HCT116 (cell line): ENCODE data around the gene TLR5. TPM values are rescaled to one million over a fixed set of nuclear protein-coding genes. Genes with fewer than 3 reads are reported as not detected.

Experiments used
- ATAC-seq: fragments of 200-7000 bp; cut with Tn5 transposase; 2 replicates; pipeline ENCODE4 v1.9.1; 2020; ENCODE audit warnings: mild to moderate bottlenecking, moderate library complexity
- BruUV-seq: library from RNA; stranded (reverse); fragments of 400-500 nt; replicated peaks from 2 replicates; lab custom pipeline; 2021; lab: Mats Ljungman, UMichigan
- CTCF ChIA-PET: fragments of 300-600 bp; sonication (Branson Sonifier 250); formaldehyde crosslinking; loops from one replicate; lab custom pipeline; 2021; ENCODE audit warnings: antibody characterized with exemption; lab: Charles Lee
- POLR2A ChIA-PET: fragments of 300-600, 350-600 bp; sonication (Branson Sonifier 250); formaldehyde crosslinking; loops from one replicate; lab custom pipeline; 2021; ENCODE audit warnings: antibody characterized with exemption; lab: Charles Lee
- RAD21 ChIA-PET, 2 experiments: fragments of 300-600 bp; sonication (Branson Sonifier 250); formaldehyde crosslinking; loops; one replicate each; lab custom pipeline; 2023; ENCODE audit warnings: low total read pairs in 2 of 2; ENCODE audit not compliant: uncharacterized antibody in 2 of 2, unreplicated experiment in 2 of 2, low non-redundant PET in 1 of 2; lab: Charles Lee
- DNase-seq: peaks from one replicate; pipeline ENCODE4 v3.0.0-alpha.2; 2010; ENCODE audit warnings: low read depth, low spot score
- H2AFZ ChIP-seq: fragments of 200-600 bp; shearing (Covaris generic), sonication (generic); 2 replicates; pipeline ENCODE4 v1.6.1; 2017; ENCODE audit warnings: low read depth, mixed run types, mixed read lengths, antibody characterized with exemption, low read length; ENCODE audit not compliant: poor library complexity, severe bottlenecking
- H3K27ac ChIP-seq: 2 replicates; pipeline ENCODE4 v1.5.1; 2012; ENCODE audit warnings: low read depth, low read length
- H3K27me3 ChIP-seq: fragments of 200-600 bp; sonication (generic); 2 replicates; pipeline ENCODE4 v1.6.1; 2016; ENCODE audit warnings: mixed run types, low read length, mixed read lengths; ENCODE audit not compliant: insufficient read depth
- H3K36me3 ChIP-seq, 2 experiments: fragments of 200-500 bp in 1 of 2; fragments of 200-600 bp in 1 of 2; sonication (Bioruptor generic) in 1 of 2; sonication (generic) in 1 of 2; 2 replicates each; pipeline versions ENCODE4 v1.5.1 to v1.6.1; 2014 to 2016; ENCODE audit warnings: low read length in 2 of 2, inconsistent platforms in 1 of 2, mixed read lengths in 1 of 2, mixed run types in 1 of 2; ENCODE audit not compliant: insufficient read depth in 2 of 2, control insufficient read depth in 1 of 2
- H3K4me1 ChIP-seq, 2 experiments: fragments of 200-600 bp in 1 of 2; sonication (generic) in 1 of 2; 2 replicates each; pipeline versions ENCODE4 v1.5.1 to v1.6.1; 2012 to 2017; ENCODE audit warnings: low read length in 2 of 2, inconsistent platforms in 1 of 2, mild to moderate bottlenecking in 1 of 2, mixed read lengths in 1 of 2, mixed run types in 1 of 2, moderate library complexity in 1 of 2; ENCODE audit not compliant: insufficient read depth in 2 of 2, control insufficient read depth in 1 of 2
- H3K4me2 ChIP-seq: fragments of 200-600 bp; sonication (generic); 2 replicates; pipeline ENCODE4 v1.6.1; 2017; ENCODE audit warnings: mixed run types, low read length, mixed read lengths
- H3K4me3 ChIP-seq, 2 experiments: fragments of 200-600 bp in 1 of 2; sonication (generic) in 1 of 2; replicated peaks in 1 of 2; 2 replicates each; pipeline ENCODE4 v1.5.1; 2011 to 2016; ENCODE audit warnings: low read length in 2 of 2, control low read depth in 1 of 2, low read depth in 1 of 2, mild to moderate bottlenecking in 1 of 2, mixed read lengths in 1 of 2, mixed run types in 1 of 2
- H3K79me2 ChIP-seq: fragments of 200-600 bp; sonication (generic); 2 replicates; pipeline ENCODE4 v1.6.1; 2017; ENCODE audit warnings: mild to moderate bottlenecking, mixed run types, low read length, moderate library complexity, mixed read lengths; ENCODE audit not compliant: insufficient read depth
- H3K9ac ChIP-seq: fragments of 200-600 bp; sonication (generic); 2 replicates; pipeline ENCODE4 v1.6.1; 2016; ENCODE audit warnings: low read length, mixed read lengths
- H3K9me2 ChIP-seq: fragments of 200-600 bp; sonication (generic), shearing (Covaris generic); 2 replicates; pipeline ENCODE4 v1.6.1; 2017; ENCODE audit warnings: mixed run types, mild to moderate bottlenecking, moderate library complexity; ENCODE audit not compliant: insufficient read depth
- H3K9me3 ChIP-seq, 2 experiments: fragments of 200-500 bp in 1 of 2; fragments of 200-600 bp in 1 of 2; sonication (Bioruptor generic) in 1 of 2; sonication (generic) in 1 of 2; 2 replicates each; pipeline ENCODE4 v1.6.1; 2014 to 2017; ENCODE audit warnings: low read length in 2 of 2, mixed read lengths in 2 of 2, inconsistent platforms in 1 of 2, low read depth in 1 of 2, mild to moderate bottlenecking in 1 of 2, mixed run types in 1 of 2, moderate library complexity in 1 of 2; ENCODE audit not compliant: control insufficient read depth in 1 of 2, insufficient read depth in 1 of 2
- H4K20me1 ChIP-seq: fragments of 200-600 bp; sonication (generic), shearing (Covaris generic); 2 replicates; pipeline ENCODE4 v1.6.1; 2017; ENCODE audit warnings: mixed run types, mild to moderate bottlenecking, moderate library complexity; ENCODE audit not compliant: insufficient read depth
- CBX3 ChIP-seq: IDR thresholded peaks from 2 replicates; pipeline ENCODE4 v1.6.1; 2012; ENCODE audit warnings: low read depth
- CEBPB ChIP-seq: IDR thresholded peaks from 2 replicates; pipeline ENCODE4 v1.6.1; 2012; ENCODE audit warnings: low read depth
- EGR1 ChIP-seq: IDR thresholded peaks from 2 replicates; pipeline ENCODE4 v1.6.1; 2012; ENCODE audit warnings: low read depth
- ELF1 ChIP-seq: IDR thresholded peaks from 2 replicates; pipeline ENCODE4 v1.6.1; 2012; ENCODE audit warnings: low read depth, borderline replicate concordance
- EZH2 ChIP-seq: fragments of 200-600 bp; sonication (generic); IDR thresholded peaks from 2 replicates; pipeline ENCODE4 v1.6.1; 2017; ENCODE audit warnings: antibody characterized with exemption, mixed run types
- JUND ChIP-seq: IDR thresholded peaks from 2 replicates; pipeline ENCODE4 v1.6.1; 2012
- RAD21 ChIP-seq: IDR thresholded peaks from 2 replicates; pipeline ENCODE4 v1.6.1; 2012; ENCODE audit warnings: low read depth, mild to moderate bottlenecking
- SP1 ChIP-seq: IDR thresholded peaks from 2 replicates; pipeline ENCODE4 v1.6.1; 2012; ENCODE audit warnings: low read depth
- SRF ChIP-seq: IDR thresholded peaks from 2 replicates; pipeline ENCODE4 v1.6.1; 2012; ENCODE audit warnings: low read depth
- YY1 ChIP-seq: IDR thresholded peaks from 2 replicates; pipeline ENCODE4 v1.6.1; 2011; ENCODE audit warnings: low read length, low read depth, moderate library complexity, mild to moderate bottlenecking; ENCODE audit not compliant: insufficient replicate concordance; ENCODE audit errors: extremely low read depth
- ZFX ChIP-seq: fragments of 450-650 bp; IDR thresholded peaks from 2 replicates; pipeline ENCODE4 v1.6.1; 2017
- ZNF274 ChIP-seq: fragments of 200-500 bp; sonication (Bioruptor generic); IDR thresholded peaks from 2 replicates; pipeline ENCODE4 v1.6.1; 2014; ENCODE audit warnings: mild to moderate bottlenecking, low read depth, low read length, inconsistent platforms
- intact Hi-C: fragments of 100-400 bp; cut with micrococcal nuclease; formaldehyde crosslinking; loops from 2 replicates; pipeline ENCODE4 v1.10.0; 2022
- total RNA-seq: library from RNA; stranded (reverse); gene quantifications from one replicate; pipeline ENCODE4 v1.2.1, GENCODE V29; 2021; ENCODE audit not compliant: unreplicated experiment
- TF ChIP-seq, protein P1 (sequence below), 3 experiments: fragments of 200-600 bp in 1 of 3; sonication (generic) in 1 of 3; IDR thresholded peaks in 2 of 3; conservative IDR thresholded peaks in 1 of 3; 2 replicates each; pipeline ENCODE4 v1.5.1; 2012 to 2017; ENCODE audit warnings: low read depth in 2 of 3, low read length in 2 of 3, antibody characterized with exemption in 1 of 3, borderline replicate concordance in 1 of 3, control low read depth in 1 of 3, mild to moderate bottlenecking in 1 of 3, mixed read lengths in 1 of 3, mixed run types in 1 of 3, moderate library complexity in 1 of 3; ENCODE audit not compliant: insufficient read depth in 1 of 3

TLR5 gene
- total RNA-seq, 1 experiment from 2014 or later = 1.2 TPM

DNA sequence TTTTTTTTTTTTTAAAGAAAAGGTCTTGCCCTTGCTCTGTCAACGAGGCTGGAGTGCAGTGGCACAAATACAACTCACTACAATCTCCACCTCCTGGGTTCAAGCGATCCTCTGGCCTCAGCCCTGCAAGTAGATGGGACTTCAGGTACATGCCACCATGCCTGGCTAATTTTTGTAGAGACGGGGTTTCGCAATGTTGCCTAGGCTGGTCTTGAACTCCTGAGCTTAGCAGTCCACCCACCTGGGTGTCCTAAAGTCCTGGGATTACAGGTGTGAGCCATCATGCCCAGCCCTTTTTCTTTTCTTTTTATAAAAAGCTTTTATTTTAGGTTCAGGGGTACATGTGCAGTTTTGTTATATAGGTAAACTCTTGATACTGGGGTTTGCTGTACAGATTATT lies 47.2 kb downstream of the TLR5 start:
- TF ChIP-seq SRF (no peak), ELF1 (no peak), EZH2 (no peak), ZNF274 (no peak), ZFX (no peak), YY1 (no peak), CEBPB (no peak), SP1 (no peak), CBX3 (no peak), JUND (no peak), RAD21 (no peak), EGR1 (no peak)
- TF ChIP-seq, protein P1, sequence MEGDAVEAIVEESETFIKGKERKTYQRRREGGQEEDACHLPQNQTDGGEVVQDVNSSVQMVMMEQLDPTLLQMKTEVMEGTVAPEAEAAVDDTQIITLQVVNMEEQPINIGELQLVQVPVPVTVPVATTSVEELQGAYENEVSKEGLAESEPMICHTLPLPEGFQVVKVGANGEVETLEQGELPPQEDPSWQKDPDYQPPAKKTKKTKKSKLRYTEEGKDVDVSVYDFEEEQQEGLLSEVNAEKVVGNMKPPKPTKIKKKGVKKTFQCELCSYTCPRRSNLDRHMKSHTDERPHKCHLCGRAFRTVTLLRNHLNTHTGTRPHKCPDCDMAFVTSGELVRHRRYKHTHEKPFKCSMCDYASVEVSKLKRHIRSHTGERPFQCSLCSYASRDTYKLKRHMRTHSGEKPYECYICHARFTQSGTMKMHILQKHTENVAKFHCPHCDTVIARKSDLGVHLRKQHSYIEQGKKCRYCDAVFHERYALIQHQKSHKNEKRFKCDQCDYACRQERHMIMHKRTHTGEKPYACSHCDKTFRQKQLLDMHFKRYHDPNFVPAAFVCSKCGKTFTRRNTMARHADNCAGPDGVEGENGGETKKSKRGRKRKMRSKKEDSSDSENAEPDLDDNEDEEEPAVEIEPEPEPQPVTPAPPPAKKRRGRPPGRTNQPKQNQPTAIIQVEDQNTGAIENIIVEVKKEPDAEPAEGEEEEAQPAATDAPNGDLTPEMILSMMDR (IDR thresholded peaks at IDR 0.05 in 2 of 3, conservative IDR thresholded peaks at IDR 0.05 in 1 of 3; ENCODE audit: borderline replicate concordance in 1 of 3, insufficient read depth in 1 of 3, low read depth in 2 of 3, low read length in 2 of 3) = no peak
- TF ChIP-seq, all 23 proteins: peak for 0
- Histone ChIP-seq H3K4me1 (no peaks in the 10 kb centered on the region), H4K20me1 (no peaks in the 10 kb centered on the region), H3K9me2 (no peaks in the 10 kb centered on the region), H3K9ac (no peak overlapping the region), H2AFZ (no peak overlapping the region), H3K36me3 (no peaks in the 10 kb centered on the region), H3K27me3 (no peaks in the 10 kb centered on the region), H3K9me3 (no peaks in the 10 kb centered on the region), H3K27ac (no peak overlapping the region), H3K4me3 (no peak overlapping the region), H3K79me2 (no peaks in the 10 kb centered on the region), H3K4me2 (no peak overlapping the region)
- ChIA-PET CTCF (interaction anchor here (1.7 kb wide), 1 partner anchor 28 kb away, joined by 5 read pairs; no protein-coding TSS in a partner anchor), RAD21 (no interaction called here), POLR2A (no interaction called here)
- ATAC-seq (no peak), DNase-seq (no peak)
- intact Hi-C loops = no loop called here
- BruUV-seq = no TSS peak
